Mesenchymal stem cell (in vitro differentiated cells and primary cell): ENCODE measurements around the gene CCDC124.

ENCODE experiments used
- DNase-seq: peaks from one replicate; pipeline ENCODE4 v3.0.0-alpha.2; 2013
- H2AFZ ChIP-seq: one replicate; pipeline ENCODE4 v1.6.1; 2013; ENCODE audit warnings: low read depth, mild to moderate bottlenecking, control low read depth, inconsistent platforms, low read length, moderate library complexity
- H2AK5ac ChIP-seq: 2 replicates; pipeline ENCODE4 v1.6.1; 2013; ENCODE audit warnings: low read length, moderate library complexity, mild to moderate bottlenecking, inconsistent platforms; ENCODE audit not compliant: severe bottlenecking
- H2BK120ac ChIP-seq: one replicate; pipeline ENCODE4 v1.6.1; 2013; ENCODE audit warnings: low read depth, mild to moderate bottlenecking, inconsistent platforms, low read length, moderate library complexity
- H2BK12ac ChIP-seq, 2 experiments: one replicate each; pipeline ENCODE4 v1.6.1; 2013; ENCODE audit warnings: inconsistent platforms in 2 of 2, low read length in 2 of 2, mild to moderate bottlenecking in 2 of 2, moderate library complexity in 2 of 2, control low read depth in 1 of 2
- H2BK15ac ChIP-seq: one replicate; pipeline ENCODE4 v1.6.1; 2013; ENCODE audit warnings: mild to moderate bottlenecking, low read depth, inconsistent platforms; ENCODE audit not compliant: poor library complexity, severe bottlenecking
- H2BK5ac ChIP-seq: 2 replicates; pipeline ENCODE4 v1.6.1; 2013; ENCODE audit warnings: low read depth, mild to moderate bottlenecking, low read length, control low read depth, inconsistent platforms; ENCODE audit not compliant: poor library complexity, severe bottlenecking
- H3K14ac ChIP-seq, 2 experiments: one replicate each; pipeline ENCODE4 v1.6.1; 2013; ENCODE audit warnings: inconsistent platforms in 2 of 2, low read length in 2 of 2, control low read depth in 1 of 2, mild to moderate bottlenecking in 1 of 2, moderate library complexity in 1 of 2
- H3K18ac ChIP-seq, 2 experiments: one replicate each; pipeline ENCODE4 v1.6.1; 2013; ENCODE audit warnings: inconsistent platforms in 2 of 2, low read length in 2 of 2, control low read depth in 1 of 2, low read depth in 1 of 2, mild to moderate bottlenecking in 1 of 2
- H3K23ac ChIP-seq, 2 experiments: one replicate each; pipeline ENCODE4 v1.6.1; 2013; ENCODE audit warnings: inconsistent platforms in 2 of 2, low read length in 2 of 2, mild to moderate bottlenecking in 2 of 2, moderate library complexity in 2 of 2, control low read depth in 1 of 2
- H3K27ac ChIP-seq: 2 replicates; pipeline ENCODE4 v1.5.1; 2013; ENCODE audit warnings: mild to moderate bottlenecking, moderate library complexity, low read length, control low read depth, inconsistent platforms; ENCODE audit not compliant: poor library complexity, severe bottlenecking
- H3K27me3 ChIP-seq, 2 experiments: 2 replicates each; pipeline versions ENCODE4 v1.6.1 to v1.7.0; 2013; ENCODE audit warnings: low read length in 2 of 2, mild to moderate bottlenecking in 2 of 2, moderate library complexity in 2 of 2, control low read depth in 1 of 2, inconsistent platforms in 1 of 2; ENCODE audit not compliant: control insufficient read depth in 1 of 2, insufficient read depth in 1 of 2
- H3K36me3 ChIP-seq, 2 experiments: 2 replicates each; pipeline versions ENCODE4 v1.6.1 to v1.7.0; 2013; ENCODE audit warnings: low read length in 2 of 2, control low read depth in 1 of 2, inconsistent platforms in 1 of 2, low read depth in 1 of 2, mild to moderate bottlenecking in 1 of 2; ENCODE audit not compliant: insufficient read depth in 2 of 2, control insufficient read depth in 1 of 2
- H3K4ac ChIP-seq, 2 experiments: one replicate each; pipeline ENCODE4 v1.6.1; 2013; ENCODE audit warnings: inconsistent platforms in 2 of 2, low read length in 2 of 2, mild to moderate bottlenecking in 2 of 2, moderate library complexity in 2 of 2, control low read depth in 1 of 2, low read depth in 1 of 2
- H3K4me1 ChIP-seq: 2 replicates; pipeline ENCODE4 v1.6.1; 2013; ENCODE audit warnings: low read depth, low read length, control low read depth; ENCODE audit not compliant: control insufficient read depth, insufficient read depth
- H3K4me2 ChIP-seq: 2 replicates; pipeline ENCODE4 v1.6.1; 2013; ENCODE audit warnings: low read length, mild to moderate bottlenecking, inconsistent platforms; ENCODE audit not compliant: poor library complexity, severe bottlenecking
- H3K4me3 ChIP-seq, 2 experiments: 2 replicates each; pipeline versions ENCODE4 v1.5.1 to v1.7.0; 2013; ENCODE audit warnings: low read length in 2 of 2, mild to moderate bottlenecking in 2 of 2, control low read depth in 1 of 2, low read depth in 1 of 2; ENCODE audit not compliant: insufficient read depth in 1 of 2
- H3K79me1 ChIP-seq: replicated peaks from 2 replicates; pipeline ENCODE4 v1.6.1; 2013; ENCODE audit warnings: mild to moderate bottlenecking, control low read depth, low read length, inconsistent platforms; ENCODE audit not compliant: poor library complexity, severe bottlenecking
- H3K9ac ChIP-seq: 2 replicates; pipeline ENCODE4 v1.7.0; 2013; ENCODE audit warnings: mild to moderate bottlenecking, low read length, moderate library complexity
- H3K9me3 ChIP-seq: 2 replicates; pipeline ENCODE4 v1.7.0; 2013; ENCODE audit warnings: mild to moderate bottlenecking, low read length; ENCODE audit not compliant: control insufficient read depth
- H4K8ac ChIP-seq: one replicate; pipeline ENCODE4 v1.6.1; 2013; ENCODE audit warnings: inconsistent platforms, mild to moderate bottlenecking, low read length, moderate library complexity
- H4K91ac ChIP-seq: one replicate; pipeline ENCODE4 v1.6.1; 2013; ENCODE audit warnings: mild to moderate bottlenecking, low read length, inconsistent platforms
- whole genome bisulfite sequencing: methylation state at CpG from one replicate; pipeline ENCODE4 v1.1.7; 2013; ENCODE audit warnings: mixed read lengths; 5-methylcytosine and 5-hydroxymethylcytosine counted together

Gene CCDC124

DNA sequence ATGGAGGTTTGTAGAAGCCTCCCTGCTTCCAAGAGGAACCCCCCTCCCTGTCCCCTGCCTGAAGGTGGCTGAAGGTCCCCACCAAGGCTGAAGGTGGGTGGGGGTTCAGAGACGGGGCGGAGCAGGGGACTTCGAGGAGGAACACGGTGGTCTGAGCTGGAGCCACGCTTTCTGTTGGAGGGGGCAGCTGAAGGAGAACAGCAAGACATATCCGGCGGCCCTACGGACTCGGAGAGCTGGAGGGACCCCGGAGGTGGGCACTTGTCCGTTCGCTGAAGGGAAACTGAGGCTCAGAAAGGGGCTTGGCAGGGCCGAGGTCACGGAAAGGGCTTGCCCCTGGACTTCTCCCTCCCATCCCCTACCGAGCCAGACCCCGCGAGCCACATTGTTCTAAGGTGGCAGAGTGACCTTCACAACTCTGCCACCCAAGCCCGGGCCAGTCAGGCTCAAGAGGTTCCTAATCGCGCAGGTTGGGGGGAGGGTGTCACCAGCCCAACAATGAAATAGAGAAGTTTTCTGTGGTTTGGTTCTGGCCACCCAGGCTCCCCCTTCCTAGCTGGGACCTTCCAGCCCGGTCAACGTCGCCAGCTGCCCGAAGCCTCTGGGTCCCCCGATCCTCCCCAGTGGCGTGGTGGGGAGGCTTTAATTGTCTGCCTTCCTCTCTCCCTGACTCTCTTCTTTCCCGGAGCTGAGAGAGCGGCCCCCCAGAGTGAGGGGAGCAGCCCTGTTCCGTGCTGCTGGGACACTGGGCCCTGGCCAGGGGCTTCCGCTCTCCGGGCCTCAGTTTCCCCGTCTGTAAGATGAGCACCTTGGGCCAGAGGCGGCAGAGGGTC is 18.6 kb downstream of the CCDC124 start:
- peaks cover 67 to 69% of the 10 kb centered on the region in 2 experiments for H3K27me3 ChIP-seq
- WGBS = 0% methylated on average over 24 of the region's 33 CpGs
- no peak overlapping the region for H4K8ac ChIP-seq
- no peak overlapping the region for H4K91ac ChIP-seq
- no peaks in the 10 kb centered on the region for H3K9me3 ChIP-seq
- no peak overlapping the region for H2BK120ac ChIP-seq
- H2BK15ac ChIP-seq = no peak overlapping the region
- no peak overlapping the region for H2BK5ac ChIP-seq
- H2AFZ ChIP-seq = no peak overlapping the region
- H3K9ac ChIP-seq = no peak overlapping the region
- H3K4me2 ChIP-seq = no peak overlapping the region
- DNase-seq = no peak
- H3K4me1 ChIP-seq = peaks cover 38% of the 10 kb centered on the region
- H3K79me1 ChIP-seq = no peaks in the 10 kb centered on the region
- no peak overlapping the region for H3K27ac ChIP-seq
- no peaks in the 10 kb centered on the region for H3K36me3 ChIP-seq
- peak overlapping the region in 1 of 2 experiments; percentile 48 for H3K23ac ChIP-seq
- no peak overlapping the region for H3K4ac ChIP-seq
- no peak overlapping the region for H2BK12ac ChIP-seq
- H3K4me3 ChIP-seq = no peak overlapping the region
- H3K14ac ChIP-seq = no peak overlapping the region
- H2AK5ac ChIP-seq = no peak overlapping the region
- H3K18ac ChIP-seq = no peak overlapping the region

DNA sequence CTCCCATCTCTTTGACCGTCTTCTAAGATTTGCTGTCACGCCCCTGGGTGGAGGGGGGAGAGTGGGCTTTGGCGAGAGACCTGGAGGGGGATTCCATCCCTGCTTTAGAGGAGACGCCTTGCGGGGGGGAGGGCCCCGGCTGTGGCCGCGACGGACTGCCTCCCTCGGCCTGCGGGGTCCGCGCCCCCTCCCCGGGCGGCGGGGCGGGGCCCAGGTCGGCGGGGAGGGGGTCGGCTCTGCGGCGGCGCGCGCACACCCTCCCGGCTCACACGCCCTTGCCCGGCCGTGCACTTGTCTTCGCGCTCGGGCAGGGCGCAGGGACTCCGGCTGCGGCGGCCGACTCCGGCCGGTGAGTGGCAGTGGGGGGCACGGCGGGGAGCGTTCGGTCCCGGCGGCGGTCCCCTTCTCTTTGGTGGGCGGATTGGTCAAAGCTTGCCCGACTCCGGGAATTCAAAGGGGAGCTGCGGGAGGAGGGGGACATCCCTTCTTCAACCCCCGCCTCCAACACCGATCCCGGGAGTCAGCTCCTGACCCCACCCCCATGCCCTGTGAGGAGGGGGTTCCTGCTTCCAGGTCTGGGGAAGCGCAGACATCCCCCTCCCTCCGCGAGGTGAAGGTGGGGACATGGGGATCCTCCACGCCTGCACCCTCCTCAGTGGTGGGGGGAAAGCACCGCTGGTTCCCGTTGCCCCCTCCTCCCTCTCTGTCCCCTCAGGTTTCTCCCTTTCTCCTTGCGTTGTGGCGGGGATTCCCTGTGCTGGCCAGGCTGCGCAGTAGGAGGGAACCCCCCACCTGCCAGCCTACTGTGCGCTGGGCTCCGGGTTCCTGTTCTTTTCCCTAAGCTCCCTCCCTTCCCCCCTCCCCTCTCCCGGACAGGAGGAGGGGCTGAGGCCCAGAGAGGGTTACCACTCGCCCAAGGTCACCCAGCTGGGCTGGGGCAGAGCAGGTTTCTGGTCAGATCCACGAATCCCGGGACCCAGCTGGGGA is 19.5 kb downstream of the CCDC124 start:
- H3K4ac ChIP-seq = no peak overlapping the region
- WGBS = 1% methylated on average over 28 of the region's 68 CpGs
- no peak overlapping the region for H3K18ac ChIP-seq
- H3K4me1 ChIP-seq = peaks cover 37% of the 10 kb centered on the region
- DNase-seq = no peak
- no peak overlapping the region for H4K8ac ChIP-seq
- H3K4me3 ChIP-seq = no peak overlapping the region
- no peak overlapping the region for H2AK5ac ChIP-seq
- no peaks in the 10 kb centered on the region for H3K9me3 ChIP-seq
- no peak overlapping the region for H4K91ac ChIP-seq
- H2BK5ac ChIP-seq = no peak overlapping the region
- no peak overlapping the region for H2BK15ac ChIP-seq
- H3K79me1 ChIP-seq = no peaks in the 10 kb centered on the region
- H2BK120ac ChIP-seq = no peak overlapping the region
- H3K4me2 ChIP-seq = no peak overlapping the region
- H3K27me3 ChIP-seq = peaks cover 73 to 76% of the 10 kb centered on the region in 2 experiments
- no peak overlapping the region for H2AFZ ChIP-seq
- no peak overlapping the region for H3K27ac ChIP-seq
- H3K36me3 ChIP-seq = no peaks in the 10 kb centered on the region
- no peak overlapping the region for H2BK12ac ChIP-seq
- H3K14ac ChIP-seq = no peak overlapping the region
- no peak overlapping the region for H3K9ac ChIP-seq
- H3K23ac ChIP-seq = peak overlapping the region; percentile 48 to 49

DNA sequence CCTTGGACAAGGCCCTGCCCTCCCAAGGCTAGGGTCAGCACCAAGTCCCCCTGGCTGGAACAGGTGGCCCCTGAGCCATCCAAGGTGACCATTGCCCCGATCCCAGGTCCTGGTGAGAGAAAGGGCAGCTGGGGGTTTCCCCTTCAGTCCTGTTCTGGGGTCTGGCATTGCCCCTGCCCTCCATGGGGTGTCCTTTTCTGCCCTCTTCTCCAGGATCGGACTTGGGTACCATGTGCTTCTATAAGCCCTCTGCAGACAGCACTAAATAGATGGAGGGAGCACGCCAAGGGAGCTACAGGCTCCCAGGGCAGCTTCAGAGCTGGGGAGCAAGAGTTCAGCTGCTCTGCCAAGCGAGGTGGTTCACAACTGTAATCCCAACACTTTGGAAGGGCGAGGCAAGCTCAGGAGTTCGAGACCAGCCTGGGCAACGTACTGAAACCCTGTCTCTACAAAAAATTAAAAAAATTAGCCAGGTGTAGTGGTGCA is 20.5 kb downstream of the CCDC124 start:
- Histone ChIP-seq H2AFZ (no peak overlapping the region), H4K8ac (no peak overlapping the region), H3K4me3 (peak overlapping the region in 1 of 2 experiments; percentile 4), H3K27me3 (peaks cover 84 to 86% of the 10 kb centered on the region in 2 experiments), H3K4ac (no peak overlapping the region), H2BK12ac (no peak overlapping the region), H3K4me2 (no peak overlapping the region), H3K14ac (no peak overlapping the region), H3K36me3 (no peaks in the 10 kb centered on the region), H3K18ac (no peak overlapping the region), H3K4me1 (peaks cover 32% of the 10 kb centered on the region), H3K9ac (no peak overlapping the region), H2BK15ac (no peak overlapping the region), H4K91ac (no peak overlapping the region), H2AK5ac (no peak overlapping the region), H2BK5ac (no peak overlapping the region), H3K27ac (no peak overlapping the region), H3K9me3 (no peaks in the 10 kb centered on the region), H3K23ac (peak overlapping the region in 1 of 2 experiments; percentile 56), H3K79me1 (no peaks in the 10 kb centered on the region), H2BK120ac (no peak overlapping the region)
- WGBS = 68% methylated on average over 7 of the region's 7 CpGs
- DNase-seq = no peak

DNA sequence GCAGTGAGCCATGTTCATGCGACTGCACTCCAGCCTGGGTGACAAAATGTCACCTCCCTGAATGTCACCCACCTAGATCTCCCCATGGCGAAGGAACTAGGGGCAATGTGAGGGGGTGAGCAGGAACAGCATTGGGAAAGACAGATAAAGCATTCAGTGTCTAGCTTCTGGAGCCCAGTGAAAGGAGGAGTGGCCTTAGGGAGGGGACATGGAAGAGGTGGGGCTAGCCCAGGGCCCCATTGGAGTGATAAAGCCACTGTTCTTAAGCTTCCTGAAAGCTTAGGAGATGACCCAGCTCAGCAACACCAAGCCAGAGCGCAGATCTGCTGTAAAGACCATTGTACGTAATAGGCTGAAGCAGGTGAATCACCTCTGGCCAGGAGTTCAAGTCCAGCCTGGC is 21.1 kb downstream of the CCDC124 start:
- no peak overlapping the region for H4K91ac ChIP-seq
- no peak overlapping the region for H3K4ac ChIP-seq
- H3K36me3 ChIP-seq = no peaks in the 10 kb centered on the region
- no peak overlapping the region for H2AFZ ChIP-seq
- no peak overlapping the region for H3K14ac ChIP-seq
- no peak overlapping the region for H2BK120ac ChIP-seq
- no peak overlapping the region for H3K18ac ChIP-seq
- DNase-seq = no peak
- H3K23ac ChIP-seq = no peak overlapping the region
- H3K27ac ChIP-seq = no peak overlapping the region
- no peaks in the 10 kb centered on the region for H3K79me1 ChIP-seq
- H2BK5ac ChIP-seq = no peak overlapping the region
- no peak overlapping the region for H2AK5ac ChIP-seq
- H3K9me3 ChIP-seq = no peaks in the 10 kb centered on the region
- no peak overlapping the region for H2BK15ac ChIP-seq
- no peak overlapping the region for H4K8ac ChIP-seq
- 90% methylated on average over 3 of the region's 4 CpGs for WGBS
- H3K9ac ChIP-seq = no peak overlapping the region
- H2BK12ac ChIP-seq = no peak overlapping the region
- H3K4me1 ChIP-seq = peaks cover 28% of the 10 kb centered on the region
- H3K4me3 ChIP-seq = no peak overlapping the region
- no peak overlapping the region for H3K4me2 ChIP-seq
- peaks cover 80 to 84% of the 10 kb centered on the region in 2 experiments for H3K27me3 ChIP-seq
